ENCODE data around the gene MOCS2. TPM values are rescaled to one million over a fixed set of nuclear protein-coding genes. Genes with fewer than 3 reads are reported as not detected.

Gene MOCS2
- polyA plus RNA-seq, 1 donor = 46.0 TPM

- Histone ChIP-seq H3K27me3 (ENCODE audit: control insufficient read depth, insufficient read depth, low read length) (no peaks in the 10 kb centered on the region), H3K36me3 (ENCODE audit: control insufficient read depth, insufficient read depth, low read length) (peaks cover 17% of the 10 kb centered on the region), H3K9me3 (ENCODE audit: control insufficient read depth, low read depth, low read length) (no peaks in the 10 kb centered on the region), H3K27ac (ENCODE audit: low read length) (no peak overlapping the region), H3K4me3 (ENCODE audit: low read length) (no peak overlapping the region), H3K4me1 (ENCODE audit: control insufficient read depth, insufficient read depth, low read length) (no peaks in the 10 kb centered on the region)
- WGBS (ENCODE audit: insufficient coverage, low lambda C conversion rate) = 83% methylated on average over 1 of the region's 2 CpGs
- DNase-seq = no peak
Measured at GRCh38 chr5:53063176-53063575, 46.4 kb downstream of the MOCS2 start.

GRCh38 chr5:53059281-53059680 is 50.3 kb downstream of the MOCS2 start:
- H3K27me3 ChIP-seq (ENCODE audit: control insufficient read depth, insufficient read depth, low read length) = no peaks in the 10 kb centered on the region
- H3K9me3 ChIP-seq (ENCODE audit: control insufficient read depth, low read depth, low read length) = no peaks in the 10 kb centered on the region
- H3K36me3 ChIP-seq (ENCODE audit: control insufficient read depth, insufficient read depth, low read length) = peaks cover 16% of the 10 kb centered on the region
- no peak overlapping the region for H3K27ac ChIP-seq (ENCODE audit: low read length)
- no peaks in the 10 kb centered on the region for H3K4me1 ChIP-seq (ENCODE audit: control insufficient read depth, insufficient read depth, low read length)
- DNase-seq = no peak
- WGBS (ENCODE audit: insufficient coverage, low lambda C conversion rate) = no CpG with 5 or more reads among the region's 5 CpGs
- H3K4me3 ChIP-seq (ENCODE audit: low read length) = no peak overlapping the region

DNA sequence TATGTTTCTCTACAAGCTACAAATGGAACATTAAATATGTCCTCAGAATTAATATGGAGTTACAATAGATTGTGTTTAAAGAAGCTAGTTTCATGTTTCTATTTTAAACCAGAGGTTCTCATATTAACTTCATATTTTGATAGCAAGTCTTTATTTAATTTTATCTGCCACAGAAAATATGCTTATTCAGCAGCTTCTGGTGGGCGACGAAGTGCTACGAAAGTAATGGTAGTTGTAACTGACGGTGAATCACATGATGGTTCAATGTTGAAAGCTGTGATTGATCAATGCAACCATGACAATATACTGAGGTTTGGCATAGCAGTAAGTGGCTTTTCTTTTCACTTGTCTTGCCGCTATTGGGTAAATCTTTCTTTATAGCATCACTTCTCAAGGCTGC is 54.2 kb downstream of the MOCS2 start:
- Histone ChIP-seq H3K4me1 (ENCODE audit: control insufficient read depth, insufficient read depth, low read length) (no peaks in the 10 kb centered on the region), H3K9me3 (ENCODE audit: control insufficient read depth, low read depth, low read length) (no peaks in the 10 kb centered on the region), H3K36me3 (ENCODE audit: control insufficient read depth, insufficient read depth, low read length) (peaks cover 23% of the 10 kb centered on the region), H3K4me3 (ENCODE audit: low read length) (no peak overlapping the region), H3K27me3 (ENCODE audit: control insufficient read depth, insufficient read depth, low read length) (no peaks in the 10 kb centered on the region), H3K27ac (ENCODE audit: low read length) (no peak overlapping the region)
- 100% methylated on average over 1 of the region's 5 CpGs for WGBS (ENCODE audit: insufficient coverage, low lambda C conversion rate)
- DNase-seq = no peak

DNA sequence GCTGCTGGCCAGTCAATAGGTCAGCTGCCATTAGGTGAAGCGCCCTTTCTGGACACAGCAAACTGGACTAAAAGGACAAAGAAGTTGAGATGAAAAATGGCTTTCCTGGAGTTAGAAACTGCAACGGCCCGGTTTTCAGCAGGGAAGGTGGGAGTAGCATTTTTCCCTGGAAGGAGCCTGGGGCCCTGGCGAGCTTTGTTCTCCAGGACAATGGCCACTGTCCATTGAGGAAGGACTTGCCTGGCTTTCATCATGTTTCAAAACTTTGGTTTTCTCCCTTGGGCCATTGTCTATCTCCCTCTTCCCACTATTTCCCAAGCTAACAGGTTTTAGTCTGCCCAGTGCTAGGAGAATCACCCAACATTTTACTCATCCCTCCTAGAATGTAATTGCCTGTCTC is 56.2 kb downstream of the MOCS2 start:
- 100% methylated on average over 1 of the region's 4 CpGs for WGBS (ENCODE audit: insufficient coverage, low lambda C conversion rate)
- no peak overlapping the region for H3K4me3 ChIP-seq (ENCODE audit: low read length)

GRCh38 chr5:53052499-53052898 is 57.1 kb downstream of the MOCS2 start:
- DNase-seq = no peak
- Histone ChIP-seq H3K27ac (ENCODE audit: low read length) (no peak overlapping the region), H3K4me3 (ENCODE audit: low read length) (no peak overlapping the region), H3K9me3 (ENCODE audit: control insufficient read depth, low read depth, low read length) (no peaks in the 10 kb centered on the region), H3K4me1 (ENCODE audit: control insufficient read depth, insufficient read depth, low read length) (no peaks in the 10 kb centered on the region), H3K36me3 (ENCODE audit: control insufficient read depth, insufficient read depth, low read length) (peaks cover 7% of the 10 kb centered on the region), H3K27me3 (ENCODE audit: control insufficient read depth, insufficient read depth, low read length) (no peaks in the 10 kb centered on the region)
- WGBS (ENCODE audit: insufficient coverage, low lambda C conversion rate) = 100% methylated on average over 1 of the region's 2 CpGs

More for the DNA sequence above, 56.2 kb downstream of the MOCS2 start:
- Histone ChIP-seq H3K9me3 (ENCODE audit: control insufficient read depth, low read depth, low read length) (no peaks in the 10 kb centered on the region), H3K27me3 (ENCODE audit: control insufficient read depth, insufficient read depth, low read length) (no peaks in the 10 kb centered on the region), H3K27ac (ENCODE audit: low read length) (no peak overlapping the region), H3K36me3 (ENCODE audit: control insufficient read depth, insufficient read depth, low read length) (peaks cover 14% of the 10 kb centered on the region), H3K4me1 (ENCODE audit: control insufficient read depth, insufficient read depth, low read length) (no peaks in the 10 kb centered on the region)
- DNase-seq = no peak

DNA sequence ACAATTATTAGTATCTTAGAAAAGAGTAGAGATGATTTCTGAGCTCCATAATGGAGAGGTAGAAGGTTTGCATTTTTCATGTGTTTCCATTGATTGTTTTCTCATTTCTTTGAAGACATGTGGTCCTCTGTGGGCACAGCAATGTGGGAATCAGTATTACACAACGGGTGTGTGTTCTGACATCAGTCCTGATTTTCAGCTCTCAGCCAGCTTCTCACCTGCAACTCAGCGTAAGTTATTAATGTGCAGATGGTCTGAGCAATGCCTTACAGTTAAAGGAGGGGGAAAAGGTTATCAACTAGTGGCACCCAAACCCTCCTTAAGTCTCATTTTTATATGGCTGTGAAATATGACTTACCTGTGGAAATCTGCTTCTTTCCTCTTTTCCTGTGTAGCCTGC is 61.3 kb downstream of the MOCS2 start:
- Histone ChIP-seq H3K27ac (ENCODE audit: low read length) (no peak overlapping the region), H3K27me3 (ENCODE audit: control insufficient read depth, insufficient read depth, low read length) (no peaks in the 10 kb centered on the region), H3K4me3 (ENCODE audit: low read length) (no peak overlapping the region), H3K9me3 (ENCODE audit: control insufficient read depth, low read depth, low read length) (no peaks in the 10 kb centered on the region), H3K36me3 (ENCODE audit: control insufficient read depth, insufficient read depth, low read length) (peaks cover 3% of the 10 kb centered on the region), H3K4me1 (ENCODE audit: control insufficient read depth, insufficient read depth, low read length) (no peaks in the 10 kb centered on the region)
- WGBS (ENCODE audit: insufficient coverage, low lambda C conversion rate) = no CpG with 5 or more reads among the region's 2 CpGs
- DNase-seq = no peak

Other genes starting within 250 kb of the MOCS2 start
- 13.7 TPM for gene ITGA2, start 120.4 kb downstream of the MOCS2 start, polyA plus RNA-seq